ENCODE results near the gene TRIO.

GRCh38 chr5:14465776-14466175, 322.6 kb downstream of the TRIO start:
- TF ChIP-seq POLR2A (IDR thresholded peaks at IDR 0.05; ENCODE audit: borderline replicate concordance, extremely low read depth, insufficient read depth, insufficient read length) (no peak), SIN3A (IDR thresholded peaks at IDR 0.05; ENCODE audit: low read depth) (no peak), POLR2AphosphoS5 (IDR thresholded peaks at IDR 0.05; ENCODE audit: low read depth, low read length) (no peak)

Measured in HCT116 (cell line).